GM21619 (cell line): ENCODE results near the gene CSRNP2.
A peak's percentile ranks its signal among the peaks of the same experiment; 100 is the strongest.
"Not testable (repeated sequence)": the region's sequence is repeated elsewhere in the genome, so short reads cannot be mapped to it uniquely, and the experiment has no call there.

Experiments used
- ATAC-seq: cut with Tn5 transposase; IDR thresholded peaks from one replicate; pipeline ENCODE4 v1.9.1; 2021; ENCODE audit not compliant: unreplicated experiment

The CSRNP2 gene

DNA sequence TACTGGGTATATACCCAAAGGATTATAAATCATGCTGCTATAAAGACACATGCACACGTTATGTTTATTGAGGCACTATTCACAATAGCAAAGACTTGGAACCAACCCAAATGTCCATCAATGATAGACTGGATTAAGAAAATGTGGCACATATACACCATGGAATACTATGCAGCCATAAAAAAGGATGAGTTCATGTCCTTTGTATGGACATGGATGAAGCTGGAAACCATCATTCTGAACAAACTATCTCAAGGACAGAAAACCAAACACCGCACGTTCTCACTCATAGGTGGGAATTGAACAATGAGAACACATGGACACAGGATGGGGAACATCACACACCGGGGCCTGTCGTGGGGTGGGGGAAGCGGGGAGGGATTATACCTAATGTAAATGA lies 4.5 kb downstream of the CSRNP2 start:
- ATAC-seq = not testable (repeated sequence)

DNA sequence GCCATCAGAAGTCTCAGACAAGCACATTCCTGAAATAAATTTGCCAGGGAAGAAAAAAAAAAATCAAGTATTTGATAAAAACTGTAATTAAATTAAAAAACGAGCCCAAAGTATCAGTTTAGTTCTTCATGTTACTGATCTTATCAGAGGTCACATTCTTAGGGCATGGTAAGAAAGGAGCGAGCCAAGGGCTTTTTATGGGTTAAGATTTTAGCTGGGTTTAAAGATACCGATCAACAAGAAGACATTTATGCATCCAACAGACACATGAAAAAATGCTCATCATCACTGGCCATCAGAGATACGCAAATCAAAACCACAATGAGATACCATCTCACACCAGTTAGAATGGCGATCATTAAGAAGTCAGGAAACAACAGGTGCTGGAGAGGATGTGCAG lies 5.0 kb downstream of the CSRNP2 start:
- ATAC-seq = not testable (repeated sequence)

DNA sequence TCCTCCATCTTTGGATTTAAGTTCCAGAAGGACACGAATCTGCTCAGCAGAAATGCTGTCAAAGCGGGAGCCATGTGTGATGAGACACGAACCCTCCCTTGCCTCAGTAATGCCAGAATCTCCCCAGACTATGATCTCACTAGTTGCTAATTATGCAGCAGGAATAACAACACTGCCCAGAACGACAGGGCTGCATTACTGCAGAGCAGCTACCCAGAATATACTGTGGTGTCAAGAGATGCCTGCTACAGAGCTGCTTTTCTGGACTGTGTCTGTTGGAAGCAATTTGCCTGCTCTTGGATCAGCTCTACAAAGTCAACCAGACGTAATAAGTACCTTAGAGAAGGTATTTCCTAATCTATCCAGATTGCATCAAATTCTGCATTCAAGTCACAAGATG lies 5.5 kb downstream of the CSRNP2 start:
- ATAC-seq = no peak

DNA sequence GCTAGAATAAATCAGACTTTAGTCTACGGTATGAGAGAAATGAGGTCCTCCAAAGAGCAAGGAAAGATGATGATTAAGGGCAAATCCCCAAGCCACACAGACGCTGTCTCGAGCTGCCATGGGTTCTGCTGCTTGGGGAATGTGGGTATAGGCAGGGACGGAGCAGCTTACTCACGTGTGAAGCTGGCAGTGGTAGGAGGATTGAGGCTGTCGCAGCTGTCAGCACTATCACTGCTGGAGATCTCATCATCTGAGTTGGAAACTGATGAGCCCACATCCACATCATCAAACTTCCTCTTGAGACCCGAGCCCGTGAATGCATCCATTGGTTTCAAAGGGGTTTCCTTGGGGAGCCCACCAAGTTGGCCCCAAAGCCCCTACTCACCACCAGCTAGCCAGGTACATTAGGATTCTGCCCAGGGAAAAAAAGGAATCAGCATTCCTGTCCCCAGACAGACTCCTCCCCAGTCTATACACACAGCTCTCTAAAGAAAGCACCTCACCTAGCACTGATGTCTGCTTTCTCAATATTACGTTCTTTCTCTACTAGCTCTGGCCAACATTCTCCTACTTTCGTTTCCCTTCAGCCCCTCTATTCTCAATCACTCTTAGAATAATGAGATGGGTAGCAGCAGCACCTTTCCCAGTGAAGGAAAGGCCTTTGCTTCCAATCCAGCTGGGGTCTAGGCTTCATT lies 7.0 kb downstream of the CSRNP2 start:
- ATAC-seq = no peak

DNA sequence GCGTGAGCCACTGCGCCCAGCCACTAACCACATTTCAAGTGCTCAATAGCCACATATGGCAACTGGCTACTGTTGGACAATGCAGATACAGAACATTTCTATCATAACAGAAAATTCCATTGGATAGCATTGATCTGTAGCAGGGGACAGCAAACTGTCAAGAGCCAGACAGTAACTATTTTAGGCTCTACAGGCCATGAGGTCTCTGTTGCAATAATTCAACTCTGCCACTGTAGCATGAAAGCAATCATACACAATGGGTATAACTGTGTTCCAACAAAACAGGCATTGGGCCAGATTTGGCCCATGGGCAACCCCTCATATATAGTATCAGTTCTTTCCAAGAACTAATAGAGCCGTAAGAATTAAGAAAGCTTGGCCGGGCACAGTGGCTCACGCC lies 8.0 kb downstream of the CSRNP2 start:
- ATAC-seq = no peak

DNA sequence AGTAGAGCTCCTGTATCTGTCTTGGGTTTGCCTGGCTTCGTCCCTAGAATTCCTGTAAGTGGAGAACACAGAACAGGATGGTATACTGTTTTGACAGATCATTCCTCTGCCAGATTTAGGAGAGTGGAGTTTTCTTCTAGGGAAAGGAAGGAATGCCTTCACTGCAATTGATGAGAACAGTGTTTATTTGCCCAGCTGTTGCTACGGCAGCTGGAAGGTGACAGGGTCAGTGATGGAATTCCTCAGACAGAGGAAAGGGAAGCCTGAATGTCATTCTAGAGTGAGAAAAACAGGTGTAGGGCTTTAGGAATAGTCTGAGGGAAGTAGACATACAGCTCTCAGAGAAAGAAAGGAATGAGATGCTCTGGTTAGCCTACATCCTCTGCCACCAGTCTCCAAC lies 11.7 kb downstream of the CSRNP2 start:
- no peak for ATAC-seq

DNA sequence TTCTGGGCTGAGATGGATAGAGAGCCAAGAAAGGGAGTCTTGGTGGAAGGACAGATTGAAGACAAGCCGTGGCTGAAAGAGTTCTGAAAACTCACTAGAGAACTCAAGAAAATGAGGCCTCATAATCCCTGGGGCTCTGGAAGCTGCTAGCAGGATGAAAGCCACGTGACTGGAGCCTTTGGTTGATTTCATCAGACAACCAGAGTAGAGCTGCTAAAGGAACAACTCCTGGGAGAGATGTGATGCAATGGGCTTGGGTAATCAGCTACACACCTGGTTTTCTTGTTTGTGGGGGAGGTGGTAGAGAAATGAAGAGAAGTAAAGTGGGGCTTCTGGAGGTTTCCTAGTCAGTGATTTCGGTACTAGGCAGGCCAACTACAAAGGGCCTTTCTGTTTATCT lies 13.4 kb downstream of the CSRNP2 start:
- ATAC-seq = no peak

DNA sequence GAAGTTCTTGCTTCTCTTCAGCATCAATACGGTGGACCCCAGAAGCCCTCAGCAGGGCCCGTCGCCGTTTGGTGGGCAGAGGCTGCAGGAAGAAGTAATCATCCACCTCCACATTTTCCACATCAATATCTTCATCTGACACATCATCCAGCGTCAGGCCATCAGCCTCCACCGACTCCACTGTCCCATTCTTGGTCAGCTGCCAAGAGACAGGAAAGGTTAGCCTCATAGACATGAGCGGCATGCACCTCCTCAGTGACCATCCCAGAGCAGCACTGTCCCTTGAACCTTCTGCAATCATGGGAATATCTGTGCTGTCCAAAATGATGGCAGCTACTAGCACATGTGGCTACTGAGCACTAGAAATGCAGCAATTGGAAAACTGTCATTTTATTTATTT lies 15.6 kb downstream of the CSRNP2 start:
- no peak for ATAC-seq

DNA sequence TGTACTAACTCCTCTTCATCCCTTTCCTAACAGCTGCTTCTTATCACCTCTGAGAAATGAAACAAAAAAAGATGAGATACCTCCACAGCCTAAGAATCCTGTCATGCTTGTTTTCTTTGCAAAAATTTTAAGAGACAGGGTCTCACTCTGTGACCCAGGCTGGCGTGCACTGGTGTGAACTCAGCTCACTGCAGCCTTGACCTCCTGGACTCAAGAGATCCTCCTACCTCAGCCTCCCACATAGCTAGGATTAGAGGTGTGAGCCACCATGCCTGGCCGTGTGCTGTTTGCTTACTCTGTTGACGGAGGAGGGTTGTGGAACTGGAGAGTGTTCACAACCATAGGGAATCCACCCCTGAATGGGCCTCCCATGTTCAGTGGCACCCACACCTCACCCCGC lies 16.2 kb downstream of the CSRNP2 start:
- no peak for ATAC-seq

DNA sequence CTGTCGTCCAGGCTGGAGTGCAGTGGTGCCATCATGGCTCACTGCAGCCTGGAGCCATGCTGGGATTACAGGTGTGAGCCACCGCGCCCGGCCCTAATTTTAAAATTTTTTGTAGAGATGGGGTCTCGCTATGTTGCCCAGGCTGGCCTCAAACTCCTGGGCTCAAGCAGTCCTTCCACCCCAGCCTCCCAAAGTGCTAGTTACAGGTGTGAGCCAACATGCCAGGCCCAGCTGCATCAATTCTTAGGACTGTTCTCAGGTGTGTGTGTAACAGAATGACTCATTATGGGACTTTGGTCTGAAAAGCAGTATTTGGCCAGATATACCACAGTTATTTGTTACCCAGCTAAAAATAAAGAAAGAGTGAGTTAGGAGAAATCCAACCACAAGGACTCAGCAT lies 17.9 kb downstream of the CSRNP2 start:
- no peak for ATAC-seq

DNA sequence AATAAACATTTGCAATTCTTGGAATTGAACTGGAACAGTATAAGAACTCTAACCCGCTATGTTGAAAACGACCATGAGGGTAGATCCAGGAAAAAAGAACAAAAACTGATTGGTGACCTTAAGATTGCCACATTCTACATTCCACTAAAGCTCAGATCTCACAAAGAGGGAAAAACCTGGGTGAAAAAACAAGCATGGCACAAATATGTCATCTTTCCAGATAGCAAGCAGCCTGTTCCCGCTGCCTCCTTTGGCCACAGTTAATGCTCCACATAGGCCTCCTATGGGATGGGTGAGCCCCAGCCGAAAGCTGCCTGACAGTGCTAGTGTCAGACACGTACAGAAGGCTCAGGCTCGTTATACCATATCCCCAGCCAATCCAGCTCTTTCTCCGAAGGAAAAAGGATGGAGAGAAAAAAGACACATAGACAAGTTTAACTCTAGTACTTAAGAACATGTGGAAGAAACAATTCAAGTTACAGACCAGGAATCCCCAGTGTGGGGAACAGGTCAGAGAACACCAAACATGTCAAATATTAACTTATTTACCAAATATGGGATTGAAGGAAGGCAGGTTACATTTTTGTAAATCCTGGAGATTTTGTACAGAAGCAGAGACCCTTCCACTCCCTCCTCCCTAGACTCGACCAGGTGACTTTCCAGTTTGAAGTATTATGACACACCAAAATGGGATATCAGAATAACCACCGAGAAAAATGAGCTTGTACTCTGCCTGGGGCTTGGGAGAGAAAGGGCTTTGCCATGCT lies 20.6 kb downstream of the CSRNP2 start:
- ATAC-seq = no peak

DNA sequence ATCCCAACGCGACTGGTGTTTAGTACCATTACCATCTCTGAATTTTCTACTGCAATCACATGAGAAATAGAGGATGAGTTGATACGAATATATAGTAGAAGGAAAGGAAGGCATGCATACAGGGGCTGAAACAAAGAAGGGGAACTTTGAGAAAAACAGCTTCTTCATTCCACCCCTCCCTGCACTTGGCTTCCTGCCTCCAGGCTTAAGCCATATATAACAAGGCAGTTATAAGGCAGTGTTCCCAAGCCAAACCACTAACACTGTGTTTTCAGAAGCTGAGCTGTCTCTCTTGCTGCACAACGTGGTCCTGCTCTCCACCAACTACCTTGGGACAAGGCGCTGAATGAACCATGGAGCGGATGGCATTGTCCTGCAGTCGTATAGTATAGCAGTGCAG lies 24.3 kb downstream of the CSRNP2 start:
- ATAC-seq = no peak

DNA sequence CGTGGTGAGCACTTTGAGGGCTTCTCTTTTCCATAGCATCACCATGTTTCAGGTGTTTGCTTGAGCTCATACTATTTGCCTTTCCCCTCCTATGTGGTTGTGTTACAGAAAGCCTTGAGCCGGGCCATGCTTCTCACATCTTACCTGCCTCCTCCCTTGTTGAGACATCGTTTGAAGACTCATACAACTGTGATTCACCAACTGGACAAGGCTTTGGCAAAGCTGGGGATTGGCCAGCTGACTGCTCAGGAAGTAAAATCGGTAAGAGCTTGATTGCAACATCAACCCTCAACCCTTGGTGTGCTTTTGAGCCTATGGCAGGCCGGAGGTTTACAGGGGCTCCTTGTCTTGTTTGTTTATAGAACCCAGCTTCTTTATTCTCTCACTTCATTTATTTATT lies 27.2 kb downstream of the CSRNP2 start:
- no peak for ATAC-seq

DNA sequence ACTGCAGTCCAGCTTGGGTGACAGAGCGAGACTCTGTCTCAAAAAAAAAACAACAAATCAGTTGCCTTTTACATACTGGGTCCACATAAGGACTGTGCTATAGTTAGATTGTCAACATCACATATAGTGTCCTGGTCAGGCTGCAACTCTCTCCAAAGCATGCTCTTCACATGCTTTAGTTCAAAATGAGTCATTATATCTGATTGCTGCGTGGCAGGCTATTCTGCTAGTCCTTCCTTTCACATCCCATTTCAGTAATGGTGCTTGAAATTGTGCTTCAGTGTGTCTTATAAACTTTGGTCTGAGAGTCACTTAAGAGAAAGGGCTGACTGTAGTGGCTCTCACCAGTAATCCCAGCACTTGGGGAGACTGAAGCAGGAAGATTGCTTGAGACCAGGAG lies 28.3 kb downstream of the CSRNP2 start:
- ATAC-seq = no peak

DNA sequence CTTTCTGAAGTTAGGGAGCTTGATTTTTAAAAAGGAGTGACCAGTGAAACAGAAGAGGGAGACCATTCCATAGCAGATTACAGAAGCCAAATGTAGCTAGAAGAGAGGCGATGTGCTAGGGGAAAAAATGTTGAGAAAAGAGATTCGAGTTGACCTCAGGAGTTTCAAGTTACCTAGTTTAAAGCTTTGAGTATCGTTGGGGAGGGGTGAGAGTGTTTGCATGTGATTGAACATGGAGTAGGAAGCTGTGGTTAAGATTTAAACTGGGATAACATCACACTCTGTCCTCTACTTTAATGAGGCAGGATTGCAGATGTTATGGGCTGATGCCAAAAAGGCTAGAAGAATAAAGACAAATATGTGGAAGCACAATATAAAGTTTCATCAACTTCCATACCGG lies 31.6 kb downstream of the CSRNP2 start:
- ATAC-seq = no peak

DNA sequence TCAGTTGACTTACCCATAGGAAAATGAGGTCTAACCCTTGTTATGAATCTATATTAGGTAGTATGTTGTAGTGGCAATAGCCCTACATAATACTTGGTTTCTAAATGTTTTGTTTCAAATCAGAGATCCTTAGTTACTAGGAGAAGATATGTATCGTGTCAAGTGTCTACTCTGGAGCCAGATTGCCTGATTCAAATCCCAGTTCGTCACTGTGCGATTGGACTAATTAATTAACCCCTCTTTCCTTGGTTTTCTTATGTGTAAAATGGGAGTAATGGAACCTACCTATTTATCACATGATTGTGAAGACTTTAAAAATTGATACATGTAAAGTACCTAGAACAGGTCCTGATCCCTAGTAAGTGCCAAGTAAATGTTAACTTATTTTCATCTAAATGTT lies 33.9 kb downstream of the CSRNP2 start:
- ATAC-seq = no peak

DNA sequence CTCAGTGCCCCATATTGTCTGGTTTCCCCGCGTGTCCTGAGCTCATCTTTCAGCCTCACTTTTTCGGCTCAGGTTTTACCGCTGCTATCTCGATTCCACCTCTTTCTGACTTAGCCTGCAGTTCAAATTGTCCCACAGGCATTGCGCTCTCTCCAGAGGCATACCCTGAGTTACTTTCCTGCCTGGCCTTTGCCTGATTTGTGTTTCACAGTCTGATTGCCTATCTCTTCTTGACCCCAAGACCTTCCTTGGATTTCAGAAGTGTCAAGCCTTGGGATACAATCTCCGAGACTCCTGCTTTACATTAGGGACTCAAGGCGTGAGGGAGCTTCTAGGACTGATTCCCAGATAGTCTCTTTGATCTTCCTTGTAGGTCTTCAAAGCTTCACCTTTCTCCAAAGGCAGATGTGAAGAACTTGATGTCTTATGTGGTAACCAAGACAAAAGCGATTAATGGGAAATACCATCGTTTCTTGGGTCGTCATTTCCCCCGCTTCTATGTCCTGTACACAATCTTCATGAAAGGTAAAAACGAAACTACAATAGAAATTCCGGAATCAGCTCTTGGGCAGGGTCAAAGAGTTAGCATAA lies 34.6 kb downstream of the CSRNP2 start:
- no peak for ATAC-seq

DNA sequence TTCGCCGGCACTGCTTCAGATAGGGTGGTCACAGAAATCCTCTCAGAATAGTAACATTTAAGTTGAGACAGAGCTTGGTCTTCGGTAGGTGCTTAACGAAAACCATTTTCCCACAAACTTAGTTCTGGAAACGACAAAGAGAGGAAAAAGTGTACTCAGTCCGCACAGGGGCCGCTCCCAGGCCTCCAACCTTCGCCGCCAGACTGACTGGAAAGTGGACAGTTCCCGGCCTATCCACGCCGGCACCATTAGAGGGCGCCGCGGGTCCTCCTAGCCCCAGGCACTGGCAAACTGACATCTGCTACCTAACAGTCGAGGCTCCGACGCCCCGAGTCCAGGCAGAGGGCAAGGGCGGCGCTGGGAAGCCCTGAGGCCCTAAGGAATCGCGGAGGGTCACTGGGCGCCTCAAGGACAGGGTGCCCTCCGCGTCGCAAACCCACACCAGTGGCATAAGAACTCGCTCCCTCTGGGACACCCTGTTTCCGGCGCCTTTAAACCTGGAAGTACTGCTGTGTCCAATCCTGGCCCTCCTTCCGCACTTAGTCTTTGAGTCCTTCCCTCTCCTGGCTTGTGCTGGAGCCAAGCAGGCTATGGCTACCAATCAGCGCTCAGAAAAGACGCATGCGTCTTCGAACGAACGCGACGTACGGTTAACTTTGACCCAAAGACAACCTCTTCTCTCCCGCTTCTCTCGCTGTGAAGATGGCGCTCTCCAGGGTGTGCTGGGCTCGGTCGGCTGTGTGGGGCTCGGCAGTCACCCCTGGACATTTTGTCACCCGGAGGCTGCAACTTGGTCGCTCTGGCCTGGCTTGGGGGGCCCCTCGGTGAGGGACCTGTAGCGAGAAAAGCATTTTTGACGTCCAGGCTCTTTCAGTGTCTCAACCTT lies 35.5 kb downstream of the CSRNP2 start, which contains the start of gene LETMD1:
LETMD1 (plus strand) TSS at position 673 of the 886 bp plus-strand sequence; CDS start at position 703, 30 bp downstream.
- peak; percentile 94 for ATAC-seq

DNA sequence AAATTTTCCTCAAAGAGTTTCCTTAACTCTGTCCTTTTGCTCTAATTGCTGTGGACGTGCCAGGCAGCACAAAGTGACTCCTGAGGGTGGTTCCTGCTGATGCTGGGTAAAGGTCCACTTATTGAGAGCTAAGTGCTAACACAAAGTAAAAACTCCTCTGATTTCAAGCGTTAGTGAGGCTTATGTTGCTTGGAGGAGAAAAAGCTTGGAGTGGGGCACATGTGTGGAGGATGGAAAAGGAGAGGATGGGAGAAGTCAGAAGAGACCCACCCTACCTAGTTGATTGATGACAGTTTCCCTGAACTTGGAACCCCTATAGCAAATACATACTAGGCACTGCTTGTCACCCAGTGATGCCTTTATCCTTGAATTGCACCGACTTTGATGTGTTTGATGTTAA lies 47.1 kb downstream of the CSRNP2 start:
- ATAC-seq = no peak

DNA sequence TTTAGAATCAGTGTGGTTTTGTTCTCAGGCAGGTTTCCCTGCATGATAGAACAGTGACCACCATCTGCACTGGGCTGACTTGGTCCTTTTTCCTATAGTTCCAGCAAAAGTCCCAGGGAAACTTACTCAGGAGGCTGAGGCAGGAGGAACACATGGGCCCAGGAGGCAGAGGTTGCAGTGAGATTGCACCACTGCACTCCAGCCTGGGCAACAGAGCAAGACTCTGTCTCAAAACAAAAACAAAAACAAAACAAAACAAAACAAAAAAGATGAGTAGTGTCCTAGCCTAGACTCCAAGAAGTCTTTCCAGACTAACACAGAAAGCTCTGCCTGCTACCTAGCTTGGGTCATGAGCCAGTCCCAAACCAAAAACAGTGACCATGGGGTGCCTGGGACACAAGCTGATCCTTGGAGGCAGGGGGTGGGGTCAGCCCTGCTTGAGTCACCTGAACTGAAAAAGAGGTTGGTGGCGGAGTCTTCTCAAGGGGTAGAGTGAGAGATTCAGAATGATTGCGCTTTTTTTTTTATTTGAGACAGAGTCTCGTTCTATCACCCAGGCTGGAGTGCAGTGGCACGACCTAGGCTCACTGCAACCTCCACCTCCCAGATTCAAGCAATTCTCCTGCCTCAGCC lies 49.8 kb downstream of the CSRNP2 start:
- no peak for ATAC-seq

DNA sequence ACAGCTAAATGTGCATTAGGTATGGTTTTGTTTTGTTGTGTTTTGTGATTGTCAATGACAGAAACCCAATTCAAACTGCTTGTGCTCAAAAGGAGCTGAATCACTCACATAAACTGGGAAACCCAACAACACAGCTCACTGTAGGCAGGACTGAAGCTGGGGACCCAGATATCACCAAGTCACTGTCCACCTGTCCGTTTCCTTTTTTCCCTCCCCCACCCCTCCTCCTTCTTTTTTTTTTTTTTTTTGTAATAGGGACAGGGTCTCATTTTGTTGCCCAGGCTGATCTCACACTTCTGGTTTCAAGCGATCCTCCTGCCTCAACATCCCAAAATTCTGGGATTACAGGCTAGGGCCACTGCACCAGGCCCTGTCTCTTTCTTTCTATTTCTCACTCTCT lies 50.3 kb downstream of the CSRNP2 start:
- ATAC-seq = no peak
